ENCODE results near the gene MAP3K10. TPM values are rescaled to one million over a fixed set of nuclear protein-coding genes. Genes with fewer than 3 reads are reported as not detected.

MAP3K10 gene
- total RNA-seq, 3 donors from 2014 or later = 11.0 to 23.3 (median 12.2) TPM

GRCh38 chr19:40231057-40231456 is 39.8 kb downstream of the MAP3K10 start:
- H3K36me3 ChIP-seq (ENCODE audit: low read depth) = peaks cover 6% of the 10 kb centered on the region
- peaks cover 6% of the 10 kb centered on the region for H3K4me1 ChIP-seq (ENCODE audit: low read depth)
- DNase-seq (no peak), ATAC-seq (no peak)
- intact Hi-C loops (cut with DNase I, micrococcal nuclease) = no loop called here
- H3K4me3 ChIP-seq = no peak overlapping the region
- H3K9me3 ChIP-seq = no peaks in the 10 kb centered on the region
- TF ChIP-seq CTCF (IDR thresholded peaks at IDR 0.05) = no peak

DNA sequence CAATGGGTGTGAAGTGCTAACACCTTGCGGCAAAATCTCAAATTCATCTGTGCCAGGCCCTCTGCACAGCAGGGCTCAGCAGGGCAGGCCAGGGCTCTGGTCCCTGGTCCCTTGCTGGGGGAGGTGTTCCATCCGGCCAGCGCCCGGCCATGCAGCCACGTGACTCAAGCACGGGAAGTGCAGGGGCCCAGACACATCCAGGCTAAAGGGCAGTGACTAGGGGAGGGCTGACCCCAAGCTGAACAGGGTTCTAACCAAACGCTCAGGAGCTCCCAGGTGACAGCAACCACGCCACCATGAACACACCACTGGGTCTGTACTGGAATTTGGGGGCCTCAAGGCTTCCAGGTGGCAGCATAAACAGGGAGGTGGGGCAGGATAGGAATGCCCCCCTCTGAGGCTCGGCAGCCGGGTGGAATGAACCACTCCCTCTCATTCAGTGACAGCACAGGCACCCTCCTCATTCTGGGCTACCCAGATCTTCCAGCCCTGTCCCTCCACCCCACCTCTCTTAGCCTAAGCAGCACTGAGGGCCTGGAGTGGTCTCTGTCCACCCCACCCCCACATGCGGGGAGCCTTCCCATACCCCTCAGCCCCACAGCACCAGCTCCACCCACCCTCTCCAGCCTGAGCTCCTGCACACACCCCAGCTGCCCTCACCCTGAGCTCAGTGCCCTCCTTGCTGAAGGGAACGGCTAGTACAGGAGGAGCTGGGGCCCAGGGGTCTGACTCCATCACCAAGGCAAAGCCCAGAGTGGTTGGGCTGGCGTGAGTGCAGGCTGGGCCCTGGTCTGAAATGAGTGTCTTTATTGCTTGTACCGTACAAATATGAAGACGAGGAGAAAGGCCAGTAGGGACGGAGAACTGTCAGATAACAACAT is 40.6 kb downstream of the MAP3K10 start:
- DNase-seq (no peak), ATAC-seq (peak; percentile 24)
- Histone ChIP-seq H3K4me3 (no peak overlapping the region), H3K9me3 (no peaks in the 10 kb centered on the region), H3K36me3 (ENCODE audit: low read depth) (peaks cover 8% of the 10 kb centered on the region), H3K4me1 (ENCODE audit: low read depth) (no peaks in the 10 kb centered on the region)
- no peak for TF ChIP-seq CTCF (IDR thresholded peaks at IDR 0.05)
- intact Hi-C loops (cut with DNase I, micrococcal nuclease) = no loop called here

GRCh38 chr19:40232479-40232878 is 41.3 kb downstream of the MAP3K10 start:
- ATAC-seq (peak; percentile 11), DNase-seq (no peak)
- intact Hi-C loops (cut with DNase I, micrococcal nuclease) = no loop called here
- Histone ChIP-seq H3K4me1 (ENCODE audit: low read depth) (no peaks in the 10 kb centered on the region), H3K4me3 (no peak overlapping the region), H3K36me3 (ENCODE audit: low read depth) (peaks cover 12% of the 10 kb centered on the region), H3K9me3 (no peaks in the 10 kb centered on the region)
- no peak for TF ChIP-seq CTCF (IDR thresholded peaks at IDR 0.05)

GRCh38 chr19:40232949-40233810 is 42.0 kb downstream of the MAP3K10 start:
- Histone ChIP-seq H3K36me3 (ENCODE audit: low read depth) (peaks cover 12% of the 10 kb centered on the region), H3K4me3 (no peak overlapping the region), H3K9me3 (no peaks in the 10 kb centered on the region), H3K4me1 (ENCODE audit: low read depth) (no peaks in the 10 kb centered on the region)
- no peak for TF ChIP-seq CTCF (IDR thresholded peaks at IDR 0.05)
- no peak for DNase-seq
- intact Hi-C loops (cut with DNase I, micrococcal nuclease) = no loop called here
- no peak for ATAC-seq

DNA sequence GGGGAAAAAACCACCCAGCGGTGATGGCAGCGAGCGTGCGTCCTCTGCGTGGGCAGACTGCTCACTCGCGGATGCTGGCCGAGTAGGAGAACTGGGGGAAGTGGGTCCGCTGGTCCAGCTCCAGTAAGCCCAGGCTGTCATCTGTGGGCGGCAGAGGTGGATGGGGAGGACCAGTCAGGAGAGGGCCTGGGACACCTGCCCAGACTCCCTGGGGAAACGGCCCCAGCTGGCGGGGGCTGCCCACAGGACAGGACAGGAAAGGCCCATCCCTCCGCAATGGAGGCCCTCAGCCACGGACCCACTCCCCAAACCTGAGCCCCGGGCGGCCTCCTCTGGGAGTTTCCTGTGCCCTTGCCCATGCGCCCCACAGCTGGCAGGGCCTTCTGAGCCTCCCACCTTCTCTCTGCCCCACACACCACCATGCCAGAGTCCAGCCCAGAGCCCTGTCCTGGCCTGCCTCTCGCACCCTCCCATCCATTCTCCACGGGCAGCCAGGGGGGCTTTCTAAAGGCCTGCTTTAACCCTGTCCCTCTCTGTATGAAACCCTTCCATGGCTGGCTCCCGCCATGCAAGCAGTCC is 42.7 kb downstream of the MAP3K10 start:
- Histone ChIP-seq H3K9me3 (no peaks in the 10 kb centered on the region), H3K4me1 (ENCODE audit: low read depth) (no peaks in the 10 kb centered on the region), H3K4me3 (no peak overlapping the region), H3K36me3 (ENCODE audit: low read depth) (peaks cover 12% of the 10 kb centered on the region)
- ATAC-seq (no peak), DNase-seq (no peak)
- no peak for TF ChIP-seq CTCF (IDR thresholded peaks at IDR 0.05)
- intact Hi-C loops (cut with DNase I, micrococcal nuclease) = no loop called here

Data from mucosa of descending colon (tissue), 3 donors.